ENCODE measurements around the gene SLC25A19. TPM values are rescaled to one million over a fixed set of nuclear protein-coding genes. Genes with fewer than 3 reads are reported as not detected.
A peak's percentile ranks its signal among the peaks of the same experiment; 100 is the strongest.

SLC25A19 gene
- total and polyA plus RNA-seq, 10 of the 15 experiments (the other 5 are each of a cell fraction or from before 2014, with no cell fraction given), result 32.9 to 91.6 (median 53.7) TPM

DNA sequence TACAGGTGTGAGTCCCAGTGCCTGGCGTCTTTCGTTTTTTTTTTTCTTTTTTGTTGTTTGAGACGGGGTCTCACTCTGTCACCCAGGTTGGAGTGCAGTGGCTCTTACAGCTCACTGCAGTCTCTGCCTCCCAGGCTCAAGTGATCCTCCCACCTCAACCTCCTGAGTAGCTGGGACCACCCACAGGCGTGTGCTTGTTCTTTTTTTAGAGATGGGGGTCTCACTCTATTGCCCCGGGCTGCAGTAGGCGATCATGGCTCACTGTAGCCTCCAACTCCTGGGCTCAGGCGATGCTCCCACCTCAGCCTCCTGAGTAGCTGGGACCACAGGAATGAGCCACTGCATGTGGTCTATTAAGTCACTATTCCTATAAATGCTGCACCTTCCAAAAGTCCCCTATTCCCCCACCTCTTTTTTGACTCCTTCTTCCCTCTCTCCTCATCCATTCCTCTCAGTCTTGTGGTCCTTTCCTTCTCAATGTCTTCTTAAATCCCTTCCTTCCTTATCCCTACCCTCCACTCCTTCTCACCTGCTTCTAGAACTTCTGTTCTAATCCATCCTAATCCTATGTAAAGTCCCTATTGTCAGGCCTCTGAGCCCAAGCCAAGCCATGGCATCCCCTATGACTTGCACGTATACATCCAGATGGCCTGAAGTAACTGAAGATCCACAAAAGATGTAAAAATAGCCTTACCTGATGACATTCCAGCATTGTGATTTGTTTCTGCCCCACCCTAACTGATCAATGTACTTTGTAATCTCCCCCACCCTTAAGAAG, 37.0 kb downstream of the SLC25A19 start:
- TF ChIP-seq RB1 (IDR thresholded peaks at IDR 0.05; ENCODE audit: borderline replicate concordance), result no peak
- TF ChIP-seq LARP7 (IDR thresholded peaks at IDR 0.05), result no peak
- TF ChIP-seq FOXM1 (IDR thresholded peaks at IDR 0.05; ENCODE audit: low read depth, low read length), result no peak
- TF ChIP-seq EED (IDR thresholded peaks at IDR 0.05; ENCODE audit: low read depth), result no peak
- TF ChIP-seq PML (IDR thresholded peaks at IDR 0.05; ENCODE audit: low read length), result no peak
- no peak for TF ChIP-seq KAT2A (conservative IDR thresholded peaks at IDR 0.05; ENCODE audit: control insufficient read depth, low read depth, low read length)
- TF ChIP-seq E2F8 (IDR thresholded peaks at IDR 0.05; ENCODE audit: low read depth, partially characterized antibody), result no peak
- no peak for TF ChIP-seq CBX5 (IDR thresholded peaks at IDR 0.05; ENCODE audit: low read depth)
- FAIRE-seq, result no peak
- WGBS (ENCODE audit: insufficient coverage, insufficient replicate concordance, low lambda C conversion rate, missing lambda C conversion rate), result 47% methylated on average over 8 of the region's 8 CpGs
- H3K4me3 ChIP-seq, result no peak overlapping the region
- peaks cover 38% of the 10 kb centered on the region for H3K79me2 ChIP-seq (ENCODE audit: control insufficient read depth, insufficient read depth, low read length)
- ChIA-PET SMC1A (ENCODE audit: uncharacterized antibody, unreplicated experiment) (interaction anchor here (0.6 to 3.9 kb wide), 3 partner anchors 9 to 120 kb away, joined by 3 to 62 read pairs (median 9); partner anchors contain the start of genes GGA3, MIF4GD and MRPS7), POLR2A (interaction anchor here (0.6 to 6.6 kb wide), 5 partner anchors 9 to 514 kb away, joined by 3 to 81 read pairs (median 5); partner anchors contain the start of genes GGA3, MIF4GD and MRPS7), CTCF (interaction anchor here (0.6 to 3.3 kb wide), 4 partner anchors 9 to 169 kb away, joined by 3 to 24 read pairs (median 6); partner anchors contain the start of genes GGA3, MIF4GD and MRPS7), RAD21 (ENCODE audit: unreplicated experiment) (interaction anchor here (0.7 to 1.0 kb wide), 4 partner anchors 8 to 154 kb away, joined by 3 to 6 read pairs (median 3); no protein-coding TSS in a partner anchor)
- H3K36me3 ChIP-seq (ENCODE audit: control insufficient read depth in 2 of 2, insufficient read depth in 2 of 2, low read length in 1 of 2), result peaks cover 0 to 2% of the 10 kb centered on the region in 2 experiments; a peak in 1 of 4 replicates
- H3K9me3 ChIP-seq (replicated peaks; ENCODE audit: control insufficient read depth, insufficient read depth, low read length), result no peaks in the 10 kb centered on the region
- peak overlapping the region; percentile 83; the same call in 1 of the 2 replicates for H3K4me2 ChIP-seq (ENCODE audit: control insufficient read depth, insufficient read depth)
- DNase-seq (ENCODE audit: low read depth, low spot score), result no peak
- intact Hi-C loops (cut with micrococcal nuclease; ENCODE audit: unreplicated experiment) (no loop called here), in situ Hi-C loops (cut with MboI) (no loop called here)
- ATAC-seq, result no peak
- H4K20me1 ChIP-seq (ENCODE audit: control insufficient read depth, insufficient read depth), result no peaks in the 10 kb centered on the region
- no peak overlapping the region for H3K9ac ChIP-seq (ENCODE audit: control insufficient read depth, insufficient read depth, low read length)
- no TSS peak for BruUV-seq (replicated peaks)
- no peak overlapping the region for H2AFZ ChIP-seq (ENCODE audit: control insufficient read depth, low read depth, low read length)
- peak overlapping the region; percentile 22 for H3K27ac ChIP-seq (ENCODE audit: control insufficient read depth, insufficient read depth)
- peaks cover 25% of the 10 kb centered on the region for H3K4me1 ChIP-seq (ENCODE audit: control insufficient read depth, insufficient read depth, low read length)
- H3K27me3 ChIP-seq (replicated peaks in 1 of 2; ENCODE audit: control insufficient read depth in 2 of 2, insufficient read depth in 2 of 2, low read length in 1 of 2), result no peaks in the 10 kb centered on the region

All from GM12878 (cell line).